Testis (tissue), 2 donors: ENCODE results near the gene PAK1.

Source experiments
- POLR2A ChIP-seq: fragments of 450-650 bp; IDR thresholded peaks from one replicate; pipeline ENCODE4 v1.6.1; 2017; ENCODE audit warnings: antibody characterized with exemption, mild to moderate bottlenecking, moderate library complexity
- TF ChIP-seq, protein P1 (sequence below), 3 experiments: fragments of 450-650 bp in 2 of 3; fragments of 200-600 bp in 1 of 3; sonication (generic) in 1 of 3; IDR thresholded peaks; one replicate each; pipeline ENCODE4 v1.5.1; 2016 to 2019; ENCODE audit warnings: antibody characterized with exemption in 3 of 3, mild to moderate bottlenecking in 2 of 3, moderate library complexity in 1 of 3

DNA sequence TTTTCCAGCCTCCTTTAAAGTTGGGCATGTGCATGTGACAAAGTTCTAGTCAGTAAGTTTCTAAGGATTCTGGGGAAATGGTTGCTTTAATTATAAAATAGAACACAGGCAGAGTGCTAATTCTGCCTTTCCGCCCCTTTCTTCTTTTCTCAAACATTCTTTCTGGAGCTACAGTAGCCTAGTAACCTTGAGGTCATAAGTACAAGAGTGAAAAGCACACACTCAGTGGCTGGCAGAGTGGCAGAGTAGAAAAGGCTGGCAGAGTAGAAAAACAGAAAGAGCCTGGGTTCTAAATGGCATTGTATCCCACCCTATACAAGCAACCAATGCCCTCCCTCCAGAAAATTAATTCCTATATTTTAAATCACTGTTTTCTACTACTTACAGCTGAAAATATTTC, 51.2 kb downstream of the PAK1 start:
- TF ChIP-seq, protein P1, sequence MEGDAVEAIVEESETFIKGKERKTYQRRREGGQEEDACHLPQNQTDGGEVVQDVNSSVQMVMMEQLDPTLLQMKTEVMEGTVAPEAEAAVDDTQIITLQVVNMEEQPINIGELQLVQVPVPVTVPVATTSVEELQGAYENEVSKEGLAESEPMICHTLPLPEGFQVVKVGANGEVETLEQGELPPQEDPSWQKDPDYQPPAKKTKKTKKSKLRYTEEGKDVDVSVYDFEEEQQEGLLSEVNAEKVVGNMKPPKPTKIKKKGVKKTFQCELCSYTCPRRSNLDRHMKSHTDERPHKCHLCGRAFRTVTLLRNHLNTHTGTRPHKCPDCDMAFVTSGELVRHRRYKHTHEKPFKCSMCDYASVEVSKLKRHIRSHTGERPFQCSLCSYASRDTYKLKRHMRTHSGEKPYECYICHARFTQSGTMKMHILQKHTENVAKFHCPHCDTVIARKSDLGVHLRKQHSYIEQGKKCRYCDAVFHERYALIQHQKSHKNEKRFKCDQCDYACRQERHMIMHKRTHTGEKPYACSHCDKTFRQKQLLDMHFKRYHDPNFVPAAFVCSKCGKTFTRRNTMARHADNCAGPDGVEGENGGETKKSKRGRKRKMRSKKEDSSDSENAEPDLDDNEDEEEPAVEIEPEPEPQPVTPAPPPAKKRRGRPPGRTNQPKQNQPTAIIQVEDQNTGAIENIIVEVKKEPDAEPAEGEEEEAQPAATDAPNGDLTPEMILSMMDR (IDR thresholded peaks at IDR 0.05): no peak
- TF ChIP-seq POLR2A: no peak
